HepG2 (cell line): ENCODE results near the gene LRRC3. TPM values are rescaled to one million over a fixed set of nuclear protein-coding genes. Genes with fewer than 3 reads are reported as not detected.

ENCODE experiments used
- ATAC-seq: fragments of 200-7000 bp; cut with Tn5 transposase; 3 replicates; pipeline ENCODE4 v1.9.1; 2020; ENCODE audit warnings: mild to moderate bottlenecking, moderate library complexity
- BruUV-seq: library from RNA; stranded (reverse); fragments of 400-500 nt; replicated peaks from 2 replicates; lab custom pipeline; 2021; lab: Mats Ljungman, UMichigan
- CTCF ChIA-PET: fragments of 300-600 bp; formaldehyde crosslinking; extraction: SDS; loops from one replicate; lab custom pipeline; 2021; ENCODE audit warnings: low total read pairs, inconsistent platforms, low intra/inter-chr PET ratio; lab: Yijun Ruan, JAX
- POLR2A ChIA-PET: fragments of 350-600 bp; sonication (Branson Sonifier 250); formaldehyde crosslinking; loops from one replicate; lab custom pipeline; 2020; ENCODE audit warnings: antibody characterized with exemption, inconsistent platforms; lab: Yijun Ruan, JAX
- DNase-seq: peaks from one replicate; pipeline ENCODE4 v3.0.0-alpha.2; 2015; ENCODE audit warnings: low spot score
- FAIRE-seq: peaks from 3 replicates; lab custom pipeline; 2011; peaks lifted over from hg19 to GRCh38; lab: Jason Lieb, UNC
- H2AFZ ChIP-seq: one replicate; pipeline ENCODE4 v1.6.1; 2011; ENCODE audit warnings: low read length, inconsistent platforms
- H3K27ac ChIP-seq: fragments of 300-600 bp; 3 replicates; pipeline ENCODE4 v1.8.0; 2011; ENCODE audit warnings: mixed run types, mild to moderate bottlenecking, mixed read lengths, low read length, inconsistent platforms; ENCODE audit not compliant: insufficient read depth; ENCODE audit errors: extremely low read length
- H3K27me3 ChIP-seq, 2 experiments: fragments of 200-600 bp in 1 of 2; 2 replicates in 1 of 2; 3 replicates in 1 of 2; pipeline versions ENCODE4 v1.6.0 to v1.8.0; 2011; ENCODE audit warnings: low read length in 2 of 2, mild to moderate bottlenecking in 2 of 2, moderate library complexity in 2 of 2, inconsistent platforms in 1 of 2; ENCODE audit not compliant: insufficient read depth in 2 of 2, control insufficient read depth in 1 of 2
- H3K36me3 ChIP-seq, 2 experiments: fragments of 200-600 bp in 1 of 2; replicated peaks in 1 of 2; 2 replicates in 1 of 2; 3 replicates in 1 of 2; pipeline versions ENCODE4 v1.5.1 to v1.8.0; 2011; ENCODE audit warnings: low read length in 2 of 2, inconsistent platforms in 1 of 2; ENCODE audit not compliant: insufficient read depth in 2 of 2, control insufficient read depth in 1 of 2
- H3K4me1 ChIP-seq: 2 replicates; pipeline ENCODE4 v1.5.1; 2012; ENCODE audit warnings: low read length, inconsistent platforms; ENCODE audit not compliant: insufficient read depth
- H3K4me2 ChIP-seq: 2 replicates; pipeline ENCODE4 v1.6.0; 2011; ENCODE audit warnings: low read depth, low read length, inconsistent platforms
- H3K4me3 ChIP-seq, 3 experiments: fragments of 200-600 bp in 1 of 3; sonication (generic), shearing (Covaris generic) in 1 of 3; replicated peaks in 1 of 3; 2 replicates each; pipeline ENCODE4 v1.5.1; 2011 to 2016; ENCODE audit warnings: low read length in 3 of 3, inconsistent platforms in 2 of 3, low read depth in 2 of 3, mild to moderate bottlenecking in 2 of 3, control low read depth in 1 of 3, mixed read lengths in 1 of 3; ENCODE audit not compliant: insufficient read depth in 1 of 3
- H3K79me2 ChIP-seq: one replicate; pipeline ENCODE4 v1.6.1; 2011; ENCODE audit warnings: low read length, inconsistent platforms; ENCODE audit not compliant: insufficient read depth
- H3K9ac ChIP-seq: 2 replicates; pipeline ENCODE4 v1.6.0; 2011; ENCODE audit warnings: mild to moderate bottlenecking, low read depth, low read length, inconsistent platforms; ENCODE audit not compliant: insufficient read depth
- H3K9me3 ChIP-seq: 2 replicates; pipeline ENCODE4 v1.5.1; 2012; ENCODE audit warnings: mild to moderate bottlenecking, low read length
- H4K20me1 ChIP-seq: 2 replicates; pipeline ENCODE4 v1.6.0; 2011; ENCODE audit warnings: inconsistent platforms, mild to moderate bottlenecking, low read length, moderate library complexity; ENCODE audit not compliant: insufficient read depth
- ARNT2 ChIP-seq: sonication (generic); formaldehyde crosslinking; IDR thresholded peaks from 2 replicates; pipeline ENCODE4 v1.8.0; 2022; ENCODE audit warnings: mild to moderate bottlenecking, low read depth, missing genetic modification reagents, moderate library complexity
- CENPT ChIP-seq: sonication (generic); formaldehyde crosslinking; IDR thresholded peaks from 2 replicates; pipeline ENCODE4 v1.8.0; 2022; ENCODE audit warnings: low read depth, mild to moderate bottlenecking, moderate library complexity, missing genetic modification reagents
- HNRNPUL1 ChIP-seq: fragments of 200-400 bp; formaldehyde crosslinking; IDR thresholded peaks from 2 replicates; pipeline ENCODE4 v1.6.1; 2017; ENCODE audit warnings: low read depth, mild to moderate bottlenecking, low read length, moderate library complexity
- NCOA1 ChIP-seq: sonication (generic); formaldehyde crosslinking; IDR thresholded peaks from 2 replicates; pipeline ENCODE4 v1.9.0; 2021; ENCODE audit warnings: missing genetic modification reagents
- NCOA5 ChIP-seq: sonication (generic); formaldehyde crosslinking; IDR thresholded peaks from 2 replicates; pipeline ENCODE4 v1.4.0; 2020; ENCODE audit warnings: missing genetic modification reagents
- NR3C1 ChIP-seq: sonication (generic); formaldehyde crosslinking; IDR thresholded peaks from 2 replicates; pipeline ENCODE4 v1.4.0; 2020; ENCODE audit warnings: missing genetic modification reagents
- PHF21A ChIP-seq: sonication (generic); formaldehyde crosslinking; IDR thresholded peaks from 2 replicates; pipeline ENCODE4 v1.5.0; 2020; ENCODE audit warnings: mild to moderate bottlenecking, missing genetic modification reagents
- ZNF12 ChIP-seq: sonication (generic); formaldehyde crosslinking; IDR thresholded peaks from 2 replicates; pipeline ENCODE4 v1.5.0; 2020; ENCODE audit warnings: missing genetic modification reagents
- ZNF207 ChIP-seq: fragments of 450-650 bp; IDR thresholded peaks from 2 replicates; pipeline ENCODE4 v1.6.1; 2016; ENCODE audit warnings: antibody characterized with exemption, borderline replicate concordance
- ZNF24 ChIP-seq: fragments of 450-650 bp; IDR thresholded peaks from 2 replicates; pipeline ENCODE4 v1.6.1; 2017; ENCODE audit warnings: antibody characterized with exemption, mild to moderate bottlenecking
- ZNF567 ChIP-seq: sonication (generic); formaldehyde crosslinking; IDR thresholded peaks from 2 replicates; pipeline ENCODE4 v1.8.1; 2023; ENCODE audit warnings: mild to moderate bottlenecking, missing genetic modification reagents, borderline replicate concordance
- WGBS: methylation state at CpG from one replicate; pipeline ENCODE4 v1.1.6; 2017; ENCODE audit warnings: low lambda C conversion rate; 5-methylcytosine and 5-hydroxymethylcytosine counted together
- in situ Hi-C: cut with HindIII; loops from 2 replicates; pipeline ENCODE4 v1.10.0; 2017; ENCODE audit warnings: low pct_unique_long_range_greater_than_20kb; ENCODE audit not compliant: extremely low pct_ligation_motif_present
- intact Hi-C: fragments of 100-400 bp; cut with micrococcal nuclease; formaldehyde crosslinking; loops from one replicate; pipeline ENCODE4 v1.10.0; 2022; ENCODE audit not compliant: unreplicated experiment
- polyA plus RNA-seq, 8 experiments: library from polyadenylated mRNA; depleted of rRNA in 3 of 8; stranded (reverse) in 7 of 8; unstranded in 1 of 8; fragments of >200 nt; fragmentation: Illumina TruSeq in 4 of 8; extraction: Trizol in 4 of 8; gene quantifications; 2 replicates each; pipeline versions ENCODE4 v1.2.1 to v1.2.3, GENCODE V29; 2011 to 2016; ENCODE audit warnings: low read depth in 4 of 8, missing spikeins in 1 of 8, mixed read lengths in 1 of 8; ENCODE audit not compliant: insufficient read depth in 1 of 8
- total RNA-seq, 5 experiments: library from RNA; depleted of rRNA; stranded (reverse); fragments of >200 nt; fragmentation: Illumina TruSeq; extraction: Trizol; gene quantifications; 2 replicates each; pipeline ENCODE4 v1.2.3, GENCODE V29; 2016; ENCODE audit warnings: low read depth in 1 of 5
- TF ChIP-seq, protein P1 (sequence below): IDR thresholded peaks from 2 replicates; pipeline ENCODE4 v1.6.1; 2016
- TF ChIP-seq, protein P2 (sequence below): sonication (generic); formaldehyde crosslinking; IDR thresholded peaks from 2 replicates; pipeline ENCODE4 v1.5.1; 2020; ENCODE audit warnings: missing genetic modification reagents, mild to moderate bottlenecking, borderline replicate concordance
- TF ChIP-seq, protein P3 (sequence below): sonication (generic); formaldehyde crosslinking; IDR thresholded peaks from 2 replicates; pipeline ENCODE4 v1.5.1; 2020; ENCODE audit warnings: mild to moderate bottlenecking, missing genetic modification reagents, moderate library complexity
- TF ChIP-seq, protein P4 (sequence below): sonication (generic); formaldehyde crosslinking; conservative IDR thresholded peaks from 2 replicates; pipeline ENCODE4 v1.5.0; 2020; ENCODE audit warnings: missing genetic modification reagents

The LRRC3 gene
- total and polyA plus RNA-seq, 2 of the 13 experiments (the other 11 are each of a cell fraction or from before 2014, with no cell fraction given), result 4.8 to 16.5 TPM

DNA sequence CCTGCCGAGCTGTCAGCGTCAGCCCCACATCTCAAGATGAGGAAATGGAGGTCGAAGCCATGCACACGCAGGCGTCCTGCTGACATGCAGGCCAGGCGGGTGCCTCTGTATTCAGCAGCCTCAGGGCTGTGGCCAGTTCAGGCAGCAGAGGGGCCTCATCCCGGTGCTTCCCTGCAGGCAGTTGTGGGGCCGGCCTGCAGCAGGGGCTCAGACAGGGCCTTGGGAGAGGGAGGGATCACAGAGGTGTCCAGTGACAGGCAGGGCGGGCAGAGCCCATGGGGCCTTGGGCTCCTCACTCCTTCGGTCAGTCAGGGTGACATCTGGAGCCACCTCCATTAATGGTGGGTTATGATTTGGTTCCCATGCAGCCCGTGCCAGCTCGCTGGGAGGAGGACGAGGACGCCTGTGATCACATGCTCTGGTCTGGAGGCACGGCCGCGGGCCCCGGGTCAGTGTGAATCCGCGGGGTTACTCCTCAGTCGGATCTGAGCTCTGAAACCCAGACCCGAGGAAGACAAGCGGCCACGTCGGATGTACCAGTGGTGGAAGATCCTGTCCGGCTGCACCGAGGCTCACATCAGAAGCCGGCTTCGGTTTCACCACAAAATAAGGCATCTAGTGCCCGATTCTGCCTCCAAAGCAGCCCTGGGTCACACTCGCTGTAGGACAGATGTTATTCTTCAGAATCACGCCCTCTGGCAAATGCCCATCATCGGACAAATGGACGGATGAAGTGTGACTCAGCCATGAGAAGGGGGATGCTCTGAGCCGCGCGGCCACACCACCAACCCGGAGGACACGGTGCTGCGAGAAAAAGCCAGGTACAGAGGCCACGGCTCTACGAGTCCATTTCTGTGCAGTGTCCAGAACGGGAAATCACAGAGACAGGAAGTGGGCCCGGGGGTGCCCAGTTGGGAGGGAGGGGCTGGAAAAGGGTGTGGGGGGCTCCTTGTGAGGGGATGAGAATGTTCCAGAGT is 51.3 kb downstream of the LRRC3 start:
- Histone ChIP-seq H3K4me3 (peak overlapping the region; percentile 57 to 77 (median 67)), H3K79me2 (peaks cover 25% of the 10 kb centered on the region), H3K9me3 (no peaks in the 10 kb centered on the region), H3K36me3 (peaks cover 14 to 19% of the 10 kb centered on the region in 2 experiments), H3K9ac (peak overlapping the region; percentile 83), H4K20me1 (no peaks in the 10 kb centered on the region), H3K4me1 (peaks cover 57% of the 10 kb centered on the region), H3K27ac (peak overlapping the region; percentile 91), H3K27me3 (no peaks in the 10 kb centered on the region; a peak in 1 of 5 replicates), H3K4me2 (peak overlapping the region; percentile 98), H2AFZ (no peak overlapping the region)
- intact Hi-C loops, result no loop called here
- in situ Hi-C loops, result loop anchor here (5.0 kb wide), 1 partner anchor 231 kb away; no protein-coding TSS in a partner anchor
- 0% methylated on average over 17 of the region's 44 CpGs for WGBS
- FAIRE-seq (peak; percentile 43), ATAC-seq (peak; percentile 84), DNase-seq (peak; percentile 70)
- CTCF ChIA-PET, result no interaction called here
- POLR2A ChIA-PET, result interaction anchor here (0.8 to 3.0 kb wide), 18 partner anchors 9 to 421 kb away, joined by 3 to 49 read pairs (median 5); partner anchors contain the start of genes CFAP410, PFKL and UBE2G2
- no TSS peak for BruUV-seq
- TF ChIP-seq HNRNPUL1 (no peak), ZNF12 (CRISPR knock-in tag) (no peak), PHF21A (CRISPR knock-in tag) (peak; percentile 29; the same call in 1 of the 2 replicates), NR3C1 (CRISPR knock-in tag) (no peak), ZNF567 (no peak), ARNT2 (CRISPR knock-in tag) (no peak), NCOA1 (CRISPR knock-in tag) (0 out of 2 replicates have a peak, but pooled peaks have one; percentile 78), ZNF207 (no peak), ZNF24 (no peak), NCOA5 (CRISPR knock-in tag) (no peak), CENPT (no peak)
- TF ChIP-seq, protein P1, sequence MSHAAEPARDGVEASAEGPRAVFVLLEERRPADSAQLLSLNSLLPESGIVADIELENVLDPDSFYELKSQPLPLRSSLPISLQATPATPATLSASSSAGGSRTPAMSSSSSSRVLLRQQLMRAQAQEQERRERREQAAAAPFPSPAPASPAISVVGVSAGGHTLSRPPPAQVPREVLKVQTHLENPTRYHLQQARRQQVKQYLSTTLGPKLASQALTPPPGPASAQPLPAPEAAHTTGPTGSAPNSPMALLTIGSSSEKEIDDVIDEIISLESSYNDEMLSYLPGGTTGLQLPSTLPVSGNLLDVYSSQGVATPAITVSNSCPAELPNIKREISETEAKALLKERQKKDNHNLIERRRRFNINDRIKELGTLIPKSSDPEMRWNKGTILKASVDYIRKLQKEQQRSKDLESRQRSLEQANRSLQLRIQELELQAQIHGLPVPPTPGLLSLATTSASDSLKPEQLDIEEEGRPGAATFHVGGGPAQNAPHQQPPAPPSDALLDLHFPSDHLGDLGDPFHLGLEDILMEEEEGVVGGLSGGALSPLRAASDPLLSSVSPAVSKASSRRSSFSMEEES (CRISPR knock-in tag), result no peak
- TF ChIP-seq, protein P2, sequence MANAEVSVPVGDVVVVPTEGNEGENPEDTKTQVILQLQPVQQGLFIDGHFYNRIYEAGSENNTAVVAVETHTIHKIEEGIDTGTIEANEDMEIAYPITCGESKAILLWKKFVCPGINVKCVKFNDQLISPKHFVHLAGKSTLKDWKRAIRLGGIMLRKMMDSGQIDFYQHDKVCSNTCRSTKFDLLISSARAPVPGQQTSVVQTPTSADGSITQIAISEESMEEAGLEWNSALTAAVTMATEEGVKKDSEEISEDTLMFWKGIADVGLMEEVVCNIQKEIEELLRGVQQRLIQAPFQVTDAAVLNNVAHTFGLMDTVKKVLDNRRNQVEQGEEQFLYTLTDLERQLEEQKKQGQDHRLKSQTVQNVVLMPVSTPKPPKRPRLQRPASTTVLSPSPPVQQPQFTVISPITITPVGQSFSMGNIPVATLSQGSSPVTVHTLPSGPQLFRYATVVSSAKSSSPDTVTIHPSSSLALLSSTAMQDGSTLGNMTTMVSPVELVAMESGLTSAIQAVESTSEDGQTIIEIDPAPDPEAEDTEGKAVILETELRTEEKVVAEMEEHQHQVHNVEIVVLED (CRISPR knock-in tag), result no peak; the same call in 1 of the 2 replicates
- TF ChIP-seq, protein P3, sequence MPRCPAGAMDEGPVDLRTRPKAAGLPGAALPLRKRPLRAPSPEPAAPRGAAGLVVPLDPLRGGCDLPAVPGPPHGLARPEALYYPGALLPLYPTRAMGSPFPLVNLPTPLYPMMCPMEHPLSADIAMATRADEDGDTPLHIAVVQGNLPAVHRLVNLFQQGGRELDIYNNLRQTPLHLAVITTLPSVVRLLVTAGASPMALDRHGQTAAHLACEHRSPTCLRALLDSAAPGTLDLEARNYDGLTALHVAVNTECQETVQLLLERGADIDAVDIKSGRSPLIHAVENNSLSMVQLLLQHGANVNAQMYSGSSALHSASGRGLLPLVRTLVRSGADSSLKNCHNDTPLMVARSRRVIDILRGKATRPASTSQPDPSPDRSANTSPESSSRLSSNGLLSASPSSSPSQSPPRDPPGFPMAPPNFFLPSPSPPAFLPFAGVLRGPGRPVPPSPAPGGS, result 0 out of 2 replicates have a peak, but pooled peaks have one; percentile 26
- TF ChIP-seq, protein P4, sequence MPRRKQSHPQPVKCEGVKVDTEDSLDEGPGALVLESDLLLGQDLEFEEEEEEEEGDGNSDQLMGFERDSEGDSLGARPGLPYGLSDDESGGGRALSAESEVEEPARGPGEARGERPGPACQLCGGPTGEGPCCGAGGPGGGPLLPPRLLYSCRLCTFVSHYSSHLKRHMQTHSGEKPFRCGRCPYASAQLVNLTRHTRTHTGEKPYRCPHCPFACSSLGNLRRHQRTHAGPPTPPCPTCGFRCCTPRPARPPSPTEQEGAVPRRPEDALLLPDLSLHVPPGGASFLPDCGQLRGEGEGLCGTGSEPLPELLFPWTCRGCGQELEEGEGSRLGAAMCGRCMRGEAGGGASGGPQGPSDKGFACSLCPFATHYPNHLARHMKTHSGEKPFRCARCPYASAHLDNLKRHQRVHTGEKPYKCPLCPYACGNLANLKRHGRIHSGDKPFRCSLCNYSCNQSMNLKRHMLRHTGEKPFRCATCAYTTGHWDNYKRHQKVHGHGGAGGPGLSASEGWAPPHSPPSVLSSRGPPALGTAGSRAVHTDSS (CRISPR knock-in tag), result no peak
